HUES64 (cell line): Measurements from ENCODE around the gene TIAL1.
A peak's percentile ranks its signal among the peaks of the same experiment; 100 is the strongest.

Experiments
- H3K27ac ChIP-seq: 2 replicates; pipeline ENCODE4 v1.7.0; 2013; ENCODE audit warnings: low read depth, low read length, inconsistent platforms
- H3K27me3 ChIP-seq: 2 replicates; pipeline ENCODE4 v1.6.1; 2013; ENCODE audit warnings: mild to moderate bottlenecking, low read length; ENCODE audit not compliant: insufficient read depth
- H3K36me3 ChIP-seq: 2 replicates; pipeline ENCODE4 v1.6.1; 2013; ENCODE audit warnings: mild to moderate bottlenecking, low read length; ENCODE audit not compliant: insufficient read depth
- H3K4me1 ChIP-seq: 2 replicates; pipeline ENCODE4 v1.6.1; 2013; ENCODE audit warnings: mild to moderate bottlenecking, low read length, moderate library complexity; ENCODE audit not compliant: insufficient read depth
- H3K4me3 ChIP-seq: 2 replicates; pipeline ENCODE4 v1.5.1; 2013; ENCODE audit warnings: mild to moderate bottlenecking, low read length, moderate library complexity
- H3K9ac ChIP-seq: 2 replicates; pipeline ENCODE4 v1.6.1; 2013; ENCODE audit warnings: mild to moderate bottlenecking, low read depth, low read length
- H3K9me3 ChIP-seq: 2 replicates; pipeline ENCODE4 v1.6.1; 2013; ENCODE audit warnings: low read depth, low read length; ENCODE audit not compliant: insufficient read depth
- WGBS: fragments of 150-250, 120-280 bp; methylation state at CpG from one replicate; pipeline ENCODE4 v1.1.7; 2013; ENCODE audit warnings: missing lambda C conversion rate; 5-methylcytosine and 5-hydroxymethylcytosine counted together

TIAL1 gene

GRCh38 chr10:119609516-119609915 is 12.8 kb upstream of the TIAL1 start:
- Histone ChIP-seq H3K9me3 (no peaks in the 10 kb centered on the region), H3K27me3 (no peaks in the 10 kb centered on the region), H3K27ac (no peak overlapping the region), H3K9ac (no peak overlapping the region), H3K4me1 (no peaks in the 10 kb centered on the region), H3K36me3 (no peaks in the 10 kb centered on the region), H3K4me3 (no peak overlapping the region)
- 96% methylated on average over 4 of the region's 4 CpGs for WGBS

GRCh38 chr10:119608316-119609155 is 11.8 kb upstream of the TIAL1 start:
- Histone ChIP-seq H3K9me3 (no peaks in the 10 kb centered on the region), H3K27me3 (no peaks in the 10 kb centered on the region), H3K9ac (no peak overlapping the region), H3K4me3 (no peak overlapping the region), H3K4me1 (no peaks in the 10 kb centered on the region), H3K36me3 (no peaks in the 10 kb centered on the region), H3K27ac (no peak overlapping the region)
- WGBS: 42% methylated on average over 15 of the region's 15 CpGs

- no peaks in the 10 kb centered on the region for H3K27me3 ChIP-seq
- H3K9me3 ChIP-seq: no peaks in the 10 kb centered on the region
- H3K9ac ChIP-seq: no peak overlapping the region
- H3K36me3 ChIP-seq: no peaks in the 10 kb centered on the region
- H3K4me3 ChIP-seq: no peak overlapping the region
- no peak overlapping the region for H3K27ac ChIP-seq
- H3K4me1 ChIP-seq: no peaks in the 10 kb centered on the region
Measured at GRCh38 chr10:119604468-119604867, 7.7 kb upstream of the TIAL1 start.

GRCh38 chr10:119602241-119603095 is 5.7 kb upstream of the TIAL1 start:
- Histone ChIP-seq H3K27ac (no peak overlapping the region), H3K9me3 (peaks cover 6% of the 10 kb centered on the region; the same call in 1 of the 2 replicates), H3K4me1 (peaks cover 4% of the 10 kb centered on the region), H3K4me3 (no peak overlapping the region), H3K36me3 (no peaks in the 10 kb centered on the region), H3K27me3 (no peaks in the 10 kb centered on the region), H3K9ac (no peak overlapping the region)
- 68% methylated on average over 1 of the region's 2 CpGs for WGBS

GRCh38 chr10:119598397-119598796 is 1.6 kb upstream of the TIAL1 start:
- Histone ChIP-seq H3K9ac (no peak overlapping the region), H3K4me1 (peaks cover 16% of the 10 kb centered on the region), H3K9me3 (peaks cover 6% of the 10 kb centered on the region; the same call in 1 of the 2 replicates), H3K27me3 (no peaks in the 10 kb centered on the region), H3K27ac (no peak overlapping the region), H3K36me3 (peaks cover 6% of the 10 kb centered on the region; the same call in 1 of the 2 replicates), H3K4me3 (no peak overlapping the region)
- 96% methylated on average over 7 of the region's 7 CpGs for WGBS

- peak overlapping the region; percentile 71 for H3K27ac ChIP-seq
- peak overlapping the region; percentile 75 for H3K9ac ChIP-seq
- no peaks in the 10 kb centered on the region for H3K27me3 ChIP-seq
- peaks cover 6% of the 10 kb centered on the region; the same call in 1 of the 2 replicates for H3K9me3 ChIP-seq
- peaks cover 8% of the 10 kb centered on the region; the same call in 1 of the 2 replicates for H3K36me3 ChIP-seq
- 50% methylated on average over 21 of the region's 21 CpGs for WGBS
- H3K4me1 ChIP-seq: peaks cover 24% of the 10 kb centered on the region
- peak overlapping the region; percentile 85 for H3K4me3 ChIP-seq
Measured at GRCh38 chr10:119597405-119598186, 832 bp upstream of the TIAL1 start.

- Histone ChIP-seq H3K9me3 (peaks cover 6% of the 10 kb centered on the region; the same call in 1 of the 2 replicates), H3K4me1 (peaks cover 30% of the 10 kb centered on the region), H3K36me3 (peaks cover 17% of the 10 kb centered on the region), H3K9ac (peak overlapping the region; percentile 92), H3K4me3 (peak overlapping the region; percentile 85), H3K27me3 (no peaks in the 10 kb centered on the region), H3K27ac (peak overlapping the region; percentile 97)
- WGBS: under 1% methylated on average over 39 of the region's 50 CpGs
Measured at GRCh38 chr10:119595676-119596515, 868 bp downstream of the TIAL1 start.

GRCh38 chr10:119595134-119595675 is 1.6 kb downstream of the TIAL1 start:
- Histone ChIP-seq H3K36me3 (peaks cover 19% of the 10 kb centered on the region), H3K4me1 (peaks cover 30% of the 10 kb centered on the region), H3K27ac (peak overlapping the region; percentile 11; the same call in 1 of the 2 replicates), H3K4me3 (peak overlapping the region; percentile 85), H3K9ac (peak overlapping the region; percentile 62), H3K27me3 (no peaks in the 10 kb centered on the region), H3K9me3 (peaks cover 6% of the 10 kb centered on the region; the same call in 1 of the 2 replicates)
- 6% methylated on average over 4 of the region's 5 CpGs for WGBS

- WGBS: 96% methylated on average over 4 of the region's 4 CpGs
Measured at GRCh38 chr10:119588071-119588470, 8.7 kb downstream of the TIAL1 start.

GRCh38 chr10:119578355-119578754 is 18.4 kb downstream of the TIAL1 start:
- H3K36me3 ChIP-seq: peaks cover 98% of the 10 kb centered on the region

More at GRCh38 chr10:119588071-119588470, 8.7 kb downstream of the TIAL1 start:
- Histone ChIP-seq H3K9ac (no peak overlapping the region), H3K9me3 (no peaks in the 10 kb centered on the region), H3K4me3 (no peak overlapping the region), H3K4me1 (peaks cover 12% of the 10 kb centered on the region), H3K27me3 (no peaks in the 10 kb centered on the region), H3K36me3 (peaks cover 69% of the 10 kb centered on the region), H3K27ac (no peak overlapping the region)

More at GRCh38 chr10:119578355-119578754, 18.4 kb downstream of the TIAL1 start:
- WGBS: 94% methylated on average over 2 of the region's 3 CpGs
- Histone ChIP-seq H3K9ac (no peak overlapping the region), H3K27ac (no peak overlapping the region), H3K9me3 (no peaks in the 10 kb centered on the region), H3K4me1 (no peaks in the 10 kb centered on the region), H3K4me3 (no peak overlapping the region), H3K27me3 (no peaks in the 10 kb centered on the region)
